ENCODE data around the gene DOCK10. TPM values are rescaled to one million over a fixed set of nuclear protein-coding genes. Genes with fewer than 3 reads are reported as not detected.

DOCK10 gene
- total RNA-seq, 1 donor from 2014 or later = 14.3 TPM

DNA sequence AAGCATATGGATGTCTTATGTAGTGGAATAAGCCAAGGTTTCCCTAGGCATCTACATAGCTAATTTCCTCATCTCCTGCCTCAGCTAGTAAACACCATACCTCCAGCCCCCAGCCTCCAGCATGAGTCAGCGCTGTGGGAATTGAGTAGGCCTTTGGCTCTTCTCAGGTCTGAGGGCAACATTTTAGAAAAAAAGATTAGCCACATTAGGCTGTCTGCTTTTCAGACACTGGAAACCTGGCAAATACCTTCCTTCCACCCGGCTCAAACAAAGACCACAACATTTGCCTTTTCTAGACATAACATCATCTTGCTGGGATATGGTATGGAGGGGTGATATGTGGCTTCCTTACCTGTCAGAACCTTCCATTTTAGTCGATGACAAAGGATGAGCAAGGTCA lies 320.0 kb downstream of the DOCK10 start:
- H3K4me3 Mint-ChIP-seq (ENCODE audit: unreplicated experiment) = no peak overlapping the region
- H3K27me3 Mint-ChIP-seq (ENCODE audit: low read depth) = no peaks in the 10 kb centered on the region
- DNase-seq (ENCODE audit: low spot score) = no peak
- peaks cover 10% of the 10 kb centered on the region for H3K9me3 Mint-ChIP-seq (ENCODE audit: low read depth)
- H3K27ac Mint-ChIP-seq (ENCODE audit: unreplicated experiment) = no peak overlapping the region
- H3K36me3 Mint-ChIP-seq (ENCODE audit: low read depth) = no peaks in the 10 kb centered on the region
- no peaks in the 10 kb centered on the region for H3K4me1 Mint-ChIP-seq (ENCODE audit: low read depth)
- TF ChIP-seq, protein P1, sequence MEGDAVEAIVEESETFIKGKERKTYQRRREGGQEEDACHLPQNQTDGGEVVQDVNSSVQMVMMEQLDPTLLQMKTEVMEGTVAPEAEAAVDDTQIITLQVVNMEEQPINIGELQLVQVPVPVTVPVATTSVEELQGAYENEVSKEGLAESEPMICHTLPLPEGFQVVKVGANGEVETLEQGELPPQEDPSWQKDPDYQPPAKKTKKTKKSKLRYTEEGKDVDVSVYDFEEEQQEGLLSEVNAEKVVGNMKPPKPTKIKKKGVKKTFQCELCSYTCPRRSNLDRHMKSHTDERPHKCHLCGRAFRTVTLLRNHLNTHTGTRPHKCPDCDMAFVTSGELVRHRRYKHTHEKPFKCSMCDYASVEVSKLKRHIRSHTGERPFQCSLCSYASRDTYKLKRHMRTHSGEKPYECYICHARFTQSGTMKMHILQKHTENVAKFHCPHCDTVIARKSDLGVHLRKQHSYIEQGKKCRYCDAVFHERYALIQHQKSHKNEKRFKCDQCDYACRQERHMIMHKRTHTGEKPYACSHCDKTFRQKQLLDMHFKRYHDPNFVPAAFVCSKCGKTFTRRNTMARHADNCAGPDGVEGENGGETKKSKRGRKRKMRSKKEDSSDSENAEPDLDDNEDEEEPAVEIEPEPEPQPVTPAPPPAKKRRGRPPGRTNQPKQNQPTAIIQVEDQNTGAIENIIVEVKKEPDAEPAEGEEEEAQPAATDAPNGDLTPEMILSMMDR (IDR thresholded peaks at IDR 0.05) = no peak

DNA sequence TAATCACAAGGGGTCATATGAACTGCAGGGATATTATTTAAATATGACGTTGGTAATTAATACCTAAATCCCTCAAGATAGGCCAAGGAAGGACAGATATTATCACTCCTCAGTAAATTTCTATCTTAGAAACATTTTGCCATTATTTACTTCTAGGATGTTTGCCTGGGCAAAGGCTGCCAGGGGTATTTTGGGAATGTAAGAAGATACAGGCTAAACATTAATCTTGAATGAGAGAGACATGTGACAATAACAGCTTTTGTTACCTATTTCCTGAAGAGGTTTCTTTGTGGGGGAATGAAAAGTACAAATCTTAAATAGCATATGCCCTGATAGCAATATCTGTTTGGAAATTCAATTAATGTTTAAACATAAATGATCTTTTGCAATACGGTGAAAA lies 325.3 kb downstream of the DOCK10 start:
- Mint-ChIP-seq H3K27me3 (ENCODE audit: low read depth) (no peaks in the 10 kb centered on the region), H3K27ac (ENCODE audit: unreplicated experiment) (no peak overlapping the region), H3K36me3 (ENCODE audit: low read depth) (no peaks in the 10 kb centered on the region), H3K9me3 (ENCODE audit: low read depth) (no peaks in the 10 kb centered on the region), H3K4me1 (ENCODE audit: low read depth) (no peaks in the 10 kb centered on the region), H3K4me3 (ENCODE audit: unreplicated experiment) (no peak overlapping the region)
- DNase-seq (ENCODE audit: low spot score) = no peak
- TF ChIP-seq, protein P1 (IDR thresholded peaks at IDR 0.05) = no peak

DNA sequence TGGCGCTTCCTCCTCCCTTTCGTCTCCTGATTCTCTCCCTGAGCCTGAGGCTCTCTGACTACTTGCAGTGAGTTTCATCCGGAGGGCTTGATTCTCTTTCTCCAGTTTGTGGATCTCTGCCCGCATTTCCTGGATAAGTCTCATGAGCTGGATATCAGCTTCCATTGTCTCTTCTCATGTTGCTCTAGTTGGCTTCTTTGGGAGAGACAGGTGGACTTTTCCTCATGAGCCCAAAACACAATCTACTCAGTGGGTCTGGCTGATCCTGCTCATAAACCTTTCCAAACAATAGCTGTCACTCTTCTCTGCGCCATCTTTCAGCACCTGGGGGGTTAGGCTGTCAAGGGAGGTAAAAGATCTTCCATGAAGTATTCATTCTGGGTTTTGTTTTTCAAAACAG lies 326.1 kb downstream of the DOCK10 start, which contains the start of gene CCDC195:
Gene CCDC195, minus strand, starts transcription at position 165 of the 400 bp plus-strand sequence. Its CDS starts 0 bp downstream, at position 165.
- TF ChIP-seq, protein P1 (IDR thresholded peaks at IDR 0.05) = no peak
- no peak within 1 kb of the TSS for H3K4me3 Mint-ChIP-seq (ENCODE audit: unreplicated experiment)
- no peaks in the 10 kb centered on the region for H3K36me3 Mint-ChIP-seq (ENCODE audit: low read depth)
- no peak for DNase-seq (ENCODE audit: low spot score)
- no peaks in the 10 kb centered on the region for H3K27me3 Mint-ChIP-seq (ENCODE audit: low read depth)
- no peaks in the 10 kb centered on the region for H3K9me3 Mint-ChIP-seq (ENCODE audit: low read depth)
- no peaks in the 10 kb centered on the region for H3K4me1 Mint-ChIP-seq (ENCODE audit: low read depth)
- no peak within 1 kb of the TSS for H3K27ac Mint-ChIP-seq (ENCODE audit: unreplicated experiment)

Small RNAs within 50 kb of the gene (microRNA-seq; reads per million reads assigned to microRNA genes)
- gene MIR4439 (ENCODE audit: borderline number of aligned reads) = not detected
